GM23338 (cell line): Measurements from ENCODE around the gene ZNF853. TPM values are rescaled to one million over a fixed set of nuclear protein-coding genes. Genes with fewer than 3 reads are reported as not detected.

ENCODE experiments used
- ATAC-seq: fragments of 200-7000 bp; cut with Tn5 transposase; 3 replicates; pipeline ENCODE4 v1.9.1; 2020
- DNase-seq: peaks from one replicate; pipeline ENCODE4 v3.0.0-alpha.2; 2015; ENCODE audit warnings: low spot score
- H2AFZ ChIP-seq: fragments of 200-600 bp; sonication (generic); 2 replicates; pipeline ENCODE4 v1.8.0; 2016; ENCODE audit warnings: antibody characterized with exemption, mild to moderate bottlenecking, moderate library complexity
- H3F3A ChIP-seq: fragments of 200-600 bp; sonication (generic); replicated peaks from 2 replicates; pipeline ENCODE4 v1.8.0; 2017; ENCODE audit warnings: antibody characterized with exemption, mixed run types, low read depth
- H3K27ac ChIP-seq: fragments of 200-600 bp; sonication (generic); 2 replicates; pipeline ENCODE4 v1.6.1; 2016; ENCODE audit warnings: low read depth
- H3K27me3 ChIP-seq: fragments of 200-600 bp; sonication (generic); 2 replicates; pipeline ENCODE4 v1.8.0; 2016; ENCODE audit warnings: mild to moderate bottlenecking, mixed run types, moderate library complexity; ENCODE audit not compliant: insufficient read depth
- H3K36me3 ChIP-seq: fragments of 200-600 bp; sonication (generic); 2 replicates; pipeline ENCODE4 v1.8.0; 2016; ENCODE audit warnings: mild to moderate bottlenecking; ENCODE audit not compliant: insufficient read depth
- H3K4me1 ChIP-seq: fragments of 200-600 bp; sonication (generic); 2 replicates; pipeline ENCODE4 v1.8.0; 2016; ENCODE audit warnings: mild to moderate bottlenecking, moderate library complexity; ENCODE audit not compliant: insufficient read depth
- H3K4me2 ChIP-seq: fragments of 200-600 bp; sonication (generic); 2 replicates; pipeline ENCODE4 v1.7.1; 2017; ENCODE audit warnings: mixed run types
- H3K4me3 ChIP-seq: fragments of 200-600 bp; sonication (generic); 2 replicates; pipeline ENCODE4 v1.6.1; 2016; ENCODE audit warnings: mixed run types
- H3K79me2 ChIP-seq: fragments of 200-600 bp; sonication (generic); replicated peaks from 2 replicates; pipeline ENCODE4 v1.8.0; 2017; ENCODE audit warnings: mild to moderate bottlenecking; ENCODE audit not compliant: insufficient read depth
- H3K9me2 ChIP-seq: fragments of 200-600 bp; sonication (generic); 2 replicates; pipeline ENCODE4 v1.8.0; 2017; ENCODE audit not compliant: insufficient read depth
- H4K20me1 ChIP-seq: fragments of 200-600 bp; sonication (generic); replicated peaks from 2 replicates; pipeline ENCODE4 v1.8.0; 2017; ENCODE audit warnings: mild to moderate bottlenecking; ENCODE audit not compliant: insufficient read depth
- H3K27ac Mint-ChIP-seq: 2 replicates; pipeline ENCODE4 v1.8.0; 2020; ENCODE audit warnings: inconsistent platforms, mild to moderate bottlenecking, moderate library complexity, mixed read lengths
- H3K27me3 Mint-ChIP-seq: 3 replicates; pipeline ENCODE4 v1.8.0; 2022; ENCODE audit warnings: low read depth, mild to moderate bottlenecking, moderate library complexity, mixed read lengths, inconsistent platforms; ENCODE audit not compliant: insufficient read depth, poor library complexity
- H3K36me3 Mint-ChIP-seq: 3 replicates; pipeline ENCODE4 v1.8.0; 2021; ENCODE audit warnings: low read depth, mild to moderate bottlenecking, inconsistent platforms, moderate library complexity, mixed read lengths
- H3K4me1 Mint-ChIP-seq: 3 replicates; pipeline ENCODE4 v1.8.0; 2020; ENCODE audit warnings: mild to moderate bottlenecking, inconsistent platforms, mixed read lengths
- H3K4me3 Mint-ChIP-seq: 3 replicates; pipeline ENCODE4 v1.8.0; 2021; ENCODE audit warnings: moderate library complexity, mild to moderate bottlenecking, inconsistent platforms, mixed read lengths
- H3K9me3 Mint-ChIP-seq: 3 replicates; pipeline ENCODE4 v1.8.0; 2020; ENCODE audit warnings: moderate library complexity, mild to moderate bottlenecking, inconsistent platforms, mixed read lengths
- CREB1 ChIP-seq: fragments of 250-450 bp; sonication (Bioruptor Pico); IDR thresholded peaks from 2 replicates; pipeline ENCODE4 v1.5.0; 2020; ENCODE audit warnings: low read depth, mild to moderate bottlenecking, moderate library complexity
- CTCF ChIP-seq, 2 experiments: fragments of 200-600 bp in 1 of 2; sonication (generic) in 1 of 2; conservative IDR thresholded peaks; 2 replicates each; pipeline versions ENCODE4 v1.5.1 to v1.6.1; 2016 to 2017; ENCODE audit warnings: antibody characterized with exemption in 2 of 2, low read depth in 2 of 2, mild to moderate bottlenecking in 2 of 2, moderate library complexity in 1 of 2
- EZH2 ChIP-seq: fragments of 200-600 bp; sonication (generic); IDR thresholded peaks from one replicate; pipeline ENCODE4 v1.8.0; 2017; ENCODE audit warnings: antibody characterized with exemption, mild to moderate bottlenecking, low read depth; ENCODE audit not compliant: unreplicated experiment
- EZH2phosphoT487 ChIP-seq: fragments of 200-600 bp; sonication (generic); IDR thresholded peaks from one replicate; pipeline ENCODE4 v1.8.1; 2018; ENCODE audit warnings: antibody characterized with exemption; ENCODE audit not compliant: unreplicated experiment
- JUNB ChIP-seq: IDR thresholded peaks from one replicate; pipeline ENCODE4 v1.6.1; 2016; ENCODE audit warnings: antibody characterized with exemption; ENCODE audit not compliant: unreplicated experiment
- POLR2AphosphoS5 ChIP-seq: IDR thresholded peaks from 2 replicates; pipeline ENCODE4 v1.6.1; 2016; ENCODE audit warnings: antibody characterized with exemption, low read depth
- STAT1 ChIP-seq: IDR thresholded peaks from one replicate; pipeline ENCODE4 v1.6.1; 2016; ENCODE audit warnings: antibody characterized with exemption; ENCODE audit not compliant: unreplicated experiment
- ZNF114 ChIP-seq: fragments of 250-450 bp; sonication (Bioruptor Pico); IDR thresholded peaks from 2 replicates; pipeline ENCODE4 v1.5.0; 2020; ENCODE audit warnings: mild to moderate bottlenecking, moderate library complexity
- ZNF331 ChIP-seq: fragments of 250-450 bp; sonication (Bioruptor Pico); IDR thresholded peaks from 2 replicates; pipeline ENCODE4 v1.5.0; 2020; ENCODE audit warnings: low read depth, mild to moderate bottlenecking, moderate library complexity
- ZNF462 ChIP-seq: fragments of 250-450 bp; sonication (Bioruptor Pico); IDR thresholded peaks from 2 replicates; pipeline ENCODE4 v1.5.0; 2020; ENCODE audit warnings: mild to moderate bottlenecking, moderate library complexity
- polyA plus RNA-seq: library from polyadenylated mRNA; unstranded; fragments of >200 nt; fragmentation: Nextera tagmentation; extraction: Ambion mirVana; gene quantifications from 2 replicates; pipeline ENCODE4 v1.2.1, GENCODE V29; 2016
- total RNA-seq: library from RNA; depleted of rRNA; stranded (reverse); fragments of >200 nt; shearing (Covaris generic); gene quantifications from 2 replicates; pipeline ENCODE4 v1.2.3, GENCODE V29; 2014

Gene ZNF853
- total and polyA plus RNA-seq, 2 experiments from 2014 or later: 0.32 to 8.9 TPM

GRCh38 chr7:6624246-6624611 lies 8.8 kb downstream of the ZNF853 start:
- Histone ChIP-seq H3K4me3 (no peak overlapping the region), H3K27me3 (no peaks in the 10 kb centered on the region), H2AFZ (no peak overlapping the region), H3K27ac (0 out of 2 replicates have a peak overlapping the region, but pooled peaks have one; percentile 63), H3K4me2 (no peak overlapping the region), H3F3A (no peaks in the 10 kb centered on the region), H3K9me2 (no peaks in the 10 kb centered on the region), H3K36me3 (no peaks in the 10 kb centered on the region), H4K20me1 (no peaks in the 10 kb centered on the region), H3K4me1 (no peaks in the 10 kb centered on the region), H3K79me2 (no peaks in the 10 kb centered on the region)
- DNase-seq (no peak), ATAC-seq (no peak)
- Mint-ChIP-seq H3K4me3 (no peak overlapping the region), H3K9me3 (peaks cover 5% of the 10 kb centered on the region; the same call in 1 of the 3 replicates), H3K4me1 (no peaks in the 10 kb centered on the region; the same call in 2 of the 3 replicates), H3K27ac (no peak overlapping the region), H3K27me3 (peaks cover 9% of the 10 kb centered on the region), H3K36me3 (peaks cover 26% of the 10 kb centered on the region)
- TF ChIP-seq CREB1 (CRISPR knock-in tag) (no peak), POLR2AphosphoS5 (no peak), ZNF462 (no peak), EZH2phosphoT487 (no peak), ZNF114 (CRISPR knock-in tag) (no peak)

- H3K27ac Mint-ChIP-seq: no peak overlapping the region
- H2AFZ ChIP-seq: no peak overlapping the region
Measured at GRCh38 chr7:6628045-6628444, 12.6 kb downstream of the ZNF853 start.

More at GRCh38 chr7:6628045-6628444, 12.6 kb downstream of the ZNF853 start:
- Histone ChIP-seq H3K4me3 (no peak overlapping the region), H3K36me3 (no peaks in the 10 kb centered on the region), H3K27ac (no peak overlapping the region), H3K4me1 (no peaks in the 10 kb centered on the region), H3K27me3 (no peaks in the 10 kb centered on the region), H3K4me2 (no peak overlapping the region), H3K9me2 (no peaks in the 10 kb centered on the region), H3K79me2 (no peaks in the 10 kb centered on the region), H4K20me1 (no peaks in the 10 kb centered on the region), H3F3A (no peaks in the 10 kb centered on the region)
- Mint-ChIP-seq H3K27me3 (peaks cover 2% of the 10 kb centered on the region), H3K4me3 (no peak overlapping the region), H3K9me3 (no peaks in the 10 kb centered on the region), H3K4me1 (no peaks in the 10 kb centered on the region; the same call in 2 of the 3 replicates), H3K36me3 (peaks cover 6% of the 10 kb centered on the region)
- ATAC-seq (peak; percentile 47; the same call in 2 of the 3 replicates), DNase-seq (no peak)
- no peak for TF ChIP-seq STAT1
- no peak for TF ChIP-seq EZH2
- TF ChIP-seq ZNF331 (CRISPR knock-in tag): no peak
- no peak for TF ChIP-seq JUNB
- peak in 1 of 2 experiments; percentile 39; a peak in 1 of 4 replicates for TF ChIP-seq CTCF (conservative IDR thresholded peaks at IDR 0.05; ENCODE audit: low read depth in 2 of 2)
- no peak for TF ChIP-seq POLR2AphosphoS5
- TF ChIP-seq CREB1 (CRISPR knock-in tag): no peak
